HepG2 (cell line): ENCODE data around the gene IL27RA. TPM values are rescaled to one million over a fixed set of nuclear protein-coding genes. Genes with fewer than 3 reads are reported as not detected.

Experiments used
- AHDC1 ChIP-seq: sonication (generic); formaldehyde crosslinking; IDR thresholded peaks from 2 replicates; pipeline ENCODE4 v1.5.1; 2020; ENCODE audit warnings: mild to moderate bottlenecking, missing genetic modification reagents, borderline replicate concordance
- EEA1 ChIP-seq: sonication (generic); formaldehyde crosslinking; IDR thresholded peaks from 2 replicates; pipeline ENCODE4 v1.5.1; 2020; ENCODE audit warnings: mild to moderate bottlenecking, missing genetic modification reagents, borderline replicate concordance
- FOXM1 ChIP-seq: sonication (generic); formaldehyde crosslinking; IDR thresholded peaks from 2 replicates; pipeline ENCODE4 v1.5.0; 2020; ENCODE audit warnings: missing genetic modification reagents
- NCOR1 ChIP-seq: fragments of 200-600 bp; sonication (generic); IDR thresholded peaks from 2 replicates; pipeline ENCODE4 v1.7.0; 2017; ENCODE audit warnings: antibody characterized with exemption, low read length, borderline replicate concordance
- NFRKB ChIP-seq: fragments of 450-650 bp; IDR thresholded peaks from 2 replicates; pipeline ENCODE4 v1.6.1; 2017
- PHF20 ChIP-seq: sonication (generic); formaldehyde crosslinking; IDR thresholded peaks from 2 replicates; pipeline ENCODE4 v1.5.0; 2020; ENCODE audit warnings: mild to moderate bottlenecking, missing genetic modification reagents
- THYN1 ChIP-seq: sonication (generic); formaldehyde crosslinking; IDR thresholded peaks from 2 replicates; pipeline ENCODE4 v1.8.1; 2023; ENCODE audit warnings: low read depth, mild to moderate bottlenecking, moderate library complexity, missing genetic modification reagents, borderline replicate concordance
- ZBTB20 ChIP-seq: sonication (generic); formaldehyde crosslinking; IDR thresholded peaks from 2 replicates; pipeline ENCODE4 v1.8.1; 2023; ENCODE audit warnings: missing genetic modification reagents, low read depth, mild to moderate bottlenecking, borderline replicate concordance
- ZBTB44 ChIP-seq: sonication (generic); formaldehyde crosslinking; IDR thresholded peaks from 2 replicates; pipeline ENCODE4 v1.4.0; 2020; ENCODE audit warnings: missing genetic modification reagents
- ZFP36 ChIP-seq: fragments of 150-350 bp; IDR thresholded peaks from 2 replicates; pipeline ENCODE4 v1.6.1; 2018; ENCODE audit warnings: borderline replicate concordance, low read length, low read depth; ENCODE audit not compliant: partially characterized antibody
- ZNF17 ChIP-seq: sonication (generic); formaldehyde crosslinking; IDR thresholded peaks from 2 replicates; pipeline ENCODE4 v1.5.0; 2020; ENCODE audit warnings: mild to moderate bottlenecking, missing genetic modification reagents
- ZNF329 ChIP-seq: sonication (generic); formaldehyde crosslinking; IDR thresholded peaks from 2 replicates; pipeline ENCODE4 v1.9.0; 2021; ENCODE audit warnings: low read depth, mild to moderate bottlenecking, missing genetic modification reagents
- ZNF562 ChIP-seq: sonication (generic); formaldehyde crosslinking; IDR thresholded peaks from 2 replicates; pipeline ENCODE4 v1.8.0; 2022; ENCODE audit warnings: missing genetic modification reagents, borderline replicate concordance
- ZNF597 ChIP-seq: sonication (generic); formaldehyde crosslinking; IDR thresholded peaks from 2 replicates; pipeline ENCODE4 v1.5.0; 2020; ENCODE audit warnings: missing genetic modification reagents
- ZNF629 ChIP-seq: sonication (generic); formaldehyde crosslinking; conservative IDR thresholded peaks from 2 replicates; pipeline ENCODE4 v1.5.0; 2020; ENCODE audit warnings: missing genetic modification reagents
- ZNF720 ChIP-seq: sonication (generic); formaldehyde crosslinking; IDR thresholded peaks from 2 replicates; pipeline ENCODE4 v1.4.0; 2020; ENCODE audit warnings: missing genetic modification reagents
- ZSCAN25 ChIP-seq: sonication (generic); formaldehyde crosslinking; IDR thresholded peaks from 2 replicates; pipeline ENCODE4 v1.8.0; 2022; ENCODE audit warnings: mild to moderate bottlenecking, missing genetic modification reagents
- polyA plus RNA-seq, 8 experiments: library from polyadenylated mRNA; depleted of rRNA in 3 of 8; stranded (reverse) in 7 of 8; unstranded in 1 of 8; fragments of >200 nt; fragmentation: Illumina TruSeq in 4 of 8; extraction: Trizol in 4 of 8; gene quantifications; 2 replicates each; pipeline versions ENCODE4 v1.2.1 to v1.2.3, GENCODE V29; 2011 to 2016; ENCODE audit warnings: low read depth in 4 of 8, missing spikeins in 1 of 8, mixed read lengths in 1 of 8; ENCODE audit not compliant: insufficient read depth in 1 of 8
- total RNA-seq, 5 experiments: library from RNA; depleted of rRNA; stranded (reverse); fragments of >200 nt; fragmentation: Illumina TruSeq; extraction: Trizol; gene quantifications; 2 replicates each; pipeline ENCODE4 v1.2.3, GENCODE V29; 2016; ENCODE audit warnings: low read depth in 1 of 5
- TF ChIP-seq, protein P1 (sequence below): sonication (generic); formaldehyde crosslinking; IDR thresholded peaks from 2 replicates; pipeline ENCODE4 v1.4.0; 2020; ENCODE audit warnings: mild to moderate bottlenecking, missing genetic modification reagents

IL27RA gene
- total and polyA plus RNA-seq, 2 of the 13 experiments (the other 11 are each of a cell fraction or from before 2014, with no cell fraction given) = 3.5 to 8.1 TPM

GRCh38 chr19:14080887-14081796 lies 49.6 kb downstream of the IL27RA start (continued):
- no peak for TF ChIP-seq ZNF329 (CRISPR knock-in tag)
- no peak for TF ChIP-seq ZBTB44 (CRISPR knock-in tag)
- no peak for TF ChIP-seq ZNF629 (CRISPR knock-in tag)
- no peak for TF ChIP-seq ZBTB20 (CRISPR knock-in tag)
- TF ChIP-seq, protein P1, sequence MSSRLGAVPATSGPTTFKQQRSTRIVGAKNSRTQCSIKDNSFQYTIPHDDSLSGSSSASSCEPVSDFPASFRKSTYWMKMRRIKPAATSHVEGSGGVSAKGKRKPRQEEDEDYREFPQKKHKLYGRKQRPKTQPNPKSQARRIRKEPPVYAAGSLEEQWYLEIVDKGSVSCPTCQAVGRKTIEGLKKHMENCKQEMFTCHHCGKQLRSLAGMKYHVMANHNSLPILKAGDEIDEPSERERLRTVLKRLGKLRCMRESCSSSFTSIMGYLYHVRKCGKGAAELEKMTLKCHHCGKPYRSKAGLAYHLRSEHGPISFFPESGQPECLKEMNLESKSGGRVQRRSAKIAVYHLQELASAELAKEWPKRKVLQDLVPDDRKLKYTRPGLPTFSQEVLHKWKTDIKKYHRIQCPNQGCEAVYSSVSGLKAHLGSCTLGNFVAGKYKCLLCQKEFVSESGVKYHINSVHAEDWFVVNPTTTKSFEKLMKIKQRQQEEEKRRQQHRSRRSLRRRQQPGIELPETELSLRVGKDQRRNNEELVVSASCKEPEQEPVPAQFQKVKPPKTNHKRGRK = no peak
- TF ChIP-seq ZFP36 = no peak
- no peak for TF ChIP-seq EEA1
- no peak for TF ChIP-seq ZNF562 (CRISPR knock-in tag)
- TF ChIP-seq THYN1 (CRISPR knock-in tag) = no peak
- no peak for TF ChIP-seq ZNF597 (CRISPR knock-in tag)
- peak; percentile 35 for TF ChIP-seq NCOR1
- peak; percentile 13; the same call in 1 of the 2 replicates for TF ChIP-seq ZSCAN25 (CRISPR knock-in tag)
- no peak for TF ChIP-seq NFRKB
- no peak for TF ChIP-seq ZNF720
- no peak for TF ChIP-seq FOXM1 (CRISPR knock-in tag)
- no peak for TF ChIP-seq ZNF17
- TF ChIP-seq AHDC1 (CRISPR knock-in tag) = no peak
- peak; percentile 81; the same call in 1 of the 2 replicates for TF ChIP-seq PHF20 (CRISPR knock-in tag)
